Skeletal muscle tissue (tissue), 4 donors: Measurements from ENCODE around the gene KLHL3. TPM values are rescaled to one million over a fixed set of nuclear protein-coding genes. Genes with fewer than 3 reads are reported as not detected.

Experiments used
- H3K27ac ChIP-seq: one replicate; pipeline ENCODE4 v1.7.0; 2013; ENCODE audit warnings: mild to moderate bottlenecking, low read depth, low read length, inconsistent platforms
- H3K27me3 ChIP-seq, 3 donors: one replicate each; pipeline ENCODE4 v1.7.0; 2013; ENCODE audit warnings: low read length in 3 of 3; ENCODE audit not compliant: control insufficient read depth in 3 of 3, insufficient read depth in 3 of 3
- H3K36me3 ChIP-seq, 3 donors: one replicate each; pipeline ENCODE4 v1.7.0; 2013; ENCODE audit warnings: low read length in 3 of 3; ENCODE audit not compliant: control insufficient read depth in 3 of 3, insufficient read depth in 3 of 3
- H3K4me1 ChIP-seq, 3 donors: one replicate each; pipeline ENCODE4 v1.7.0; 2013; ENCODE audit warnings: low read length in 3 of 3, mild to moderate bottlenecking in 3 of 3; ENCODE audit not compliant: control insufficient read depth in 3 of 3, insufficient read depth in 3 of 3
- H3K4me3 ChIP-seq, 3 donors: one replicate each; pipeline ENCODE4 v1.7.0; 2013; ENCODE audit warnings: low read length in 3 of 3
- H3K9ac ChIP-seq, 3 donors: one replicate each; pipeline ENCODE4 v1.7.0; 2013; ENCODE audit warnings: low read length in 3 of 3, mild to moderate bottlenecking in 3 of 3, moderate library complexity in 2 of 3, low read depth in 1 of 3
- H3K9me3 ChIP-seq, 3 donors: one replicate each; pipeline ENCODE4 v1.7.0; 2013; ENCODE audit warnings: low read length in 3 of 3; ENCODE audit not compliant: control insufficient read depth in 3 of 3
- total RNA-seq: library from RNA; depleted of rRNA; stranded (reverse); fragments of >200 nt; gene quantifications from one replicate; pipeline ENCODE4 v1.2.3, GENCODE V29; 2014
- donor health status: Osteomylitis.

KLHL3 gene
- total RNA-seq, 1 donor from 2014 or later: 4.2 TPM

DNA sequence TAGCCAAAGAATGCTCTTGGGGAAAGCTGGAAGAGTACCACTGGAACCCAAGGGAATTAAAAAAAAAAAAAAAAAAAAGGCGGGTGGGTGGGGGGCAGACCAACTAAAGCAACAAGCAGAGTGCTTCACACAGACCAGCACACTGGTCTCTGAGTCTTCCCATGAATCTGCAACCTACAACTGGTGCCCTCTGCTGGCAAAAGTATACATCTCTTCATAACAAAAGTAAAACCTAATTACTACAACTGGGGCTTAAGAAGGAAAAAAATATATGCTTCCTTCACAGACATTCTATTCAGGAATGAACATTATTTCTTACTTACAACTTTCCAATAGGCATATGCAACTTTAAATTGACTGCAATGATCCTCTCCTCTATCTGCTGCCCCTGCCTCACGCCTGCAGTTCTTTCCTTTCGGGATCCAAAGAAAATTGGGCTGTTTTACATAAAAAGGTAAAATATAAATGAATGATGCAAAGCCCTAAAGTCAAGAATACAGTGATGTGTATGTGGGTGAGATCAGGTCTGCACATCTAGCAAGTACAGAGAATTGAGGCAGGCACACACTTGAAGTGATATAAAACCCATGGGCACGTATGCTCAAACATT is 7.2 kb upstream of the KLHL3 start:
- no peak overlapping the region for H3K9ac ChIP-seq
- no peaks in the 10 kb centered on the region for H3K9me3 ChIP-seq
- no peaks in the 10 kb centered on the region for H3K27me3 ChIP-seq
- no peaks in the 10 kb centered on the region for H3K36me3 ChIP-seq
- peaks cover 0 to 3% (median under 1%) of the 10 kb centered on the region in 3 donors for H3K4me1 ChIP-seq
- H3K27ac ChIP-seq: no peak overlapping the region
- no peak overlapping the region for H3K4me3 ChIP-seq

DNA sequence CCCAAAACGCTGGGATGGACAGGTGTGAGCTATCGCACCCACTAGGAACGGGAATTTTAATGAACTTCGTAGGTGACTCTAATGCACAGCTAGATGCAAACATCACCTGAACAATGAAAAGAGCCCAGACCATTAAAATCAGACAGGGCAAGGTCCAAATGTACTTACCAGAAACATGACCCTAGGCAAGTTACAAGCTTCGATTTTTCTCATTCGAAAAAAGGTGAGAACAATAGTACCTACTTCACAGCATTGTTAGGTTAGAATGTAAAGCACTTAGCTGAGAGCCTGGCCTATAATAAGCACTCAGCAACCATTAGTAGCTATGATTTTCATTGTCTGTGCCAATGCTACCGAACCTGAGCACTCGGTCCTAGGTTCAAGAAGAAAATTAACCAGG is 5.8 kb upstream of the KLHL3 start:
- H3K27me3 ChIP-seq: no peaks in the 10 kb centered on the region
- H3K4me3 ChIP-seq: no peak overlapping the region
- H3K9ac ChIP-seq: no peak overlapping the region
- H3K9me3 ChIP-seq: no peaks in the 10 kb centered on the region
- no peak overlapping the region for H3K27ac ChIP-seq
- H3K4me1 ChIP-seq: peaks cover 0 to 4% (median 0%) of the 10 kb centered on the region in 3 donors
- H3K36me3 ChIP-seq: no peaks in the 10 kb centered on the region

DNA sequence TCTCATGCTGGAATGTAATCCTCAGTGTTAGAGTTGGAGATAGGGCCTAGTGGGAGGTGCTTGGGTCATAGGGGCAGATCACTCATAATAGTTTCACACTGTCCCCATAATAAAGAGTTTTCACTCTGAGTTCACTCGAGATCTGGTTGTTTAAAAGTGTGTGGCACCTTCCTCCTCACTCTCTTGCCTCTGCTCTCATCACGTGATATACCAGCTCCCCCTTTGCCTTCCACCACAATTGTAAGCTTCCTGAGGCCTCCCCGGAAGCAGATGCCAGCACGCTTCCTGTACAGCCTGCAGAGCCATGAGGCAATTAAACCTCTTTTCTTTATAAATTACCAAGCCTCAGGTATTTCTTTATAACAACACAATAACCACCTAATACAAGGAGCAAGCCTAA is 3.8 kb upstream of the KLHL3 start:
- Histone ChIP-seq H3K27me3 (no peaks in the 10 kb centered on the region), H3K9ac (no peak overlapping the region), H3K4me3 (no peak overlapping the region), H3K27ac (no peak overlapping the region), H3K4me1 (peaks cover 7 to 18% (median 13%) of the 10 kb centered on the region in 3 donors), H3K9me3 (no peaks in the 10 kb centered on the region), H3K36me3 (no peaks in the 10 kb centered on the region)

DNA sequence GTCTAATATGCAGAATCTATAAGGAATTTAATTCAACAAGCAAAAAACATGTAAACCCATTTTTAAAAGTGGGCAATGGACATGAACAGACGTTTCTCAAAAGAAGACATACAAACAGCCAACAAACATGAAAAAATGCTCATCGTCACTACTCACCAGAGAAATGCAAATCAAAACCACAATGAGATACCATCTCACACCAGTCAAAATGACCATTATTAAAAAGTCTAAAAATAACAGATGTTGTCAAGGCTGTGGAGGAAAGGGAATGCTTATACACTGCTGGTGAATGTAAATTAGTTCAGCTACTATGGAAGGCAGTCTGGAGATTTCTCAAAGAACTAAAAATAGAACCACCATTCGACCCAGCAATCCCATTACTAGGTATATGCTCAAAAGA is 3.1 kb upstream of the KLHL3 start:
- no peaks in the 10 kb centered on the region for H3K36me3 ChIP-seq
- no peak overlapping the region for H3K4me3 ChIP-seq
- H3K9me3 ChIP-seq: no peaks in the 10 kb centered on the region
- no peak overlapping the region for H3K27ac ChIP-seq
- H3K9ac ChIP-seq: no peak overlapping the region
- H3K27me3 ChIP-seq: no peaks in the 10 kb centered on the region
- H3K4me1 ChIP-seq: peaks cover 7 to 23% (median 17%) of the 10 kb centered on the region in 3 donors

DNA sequence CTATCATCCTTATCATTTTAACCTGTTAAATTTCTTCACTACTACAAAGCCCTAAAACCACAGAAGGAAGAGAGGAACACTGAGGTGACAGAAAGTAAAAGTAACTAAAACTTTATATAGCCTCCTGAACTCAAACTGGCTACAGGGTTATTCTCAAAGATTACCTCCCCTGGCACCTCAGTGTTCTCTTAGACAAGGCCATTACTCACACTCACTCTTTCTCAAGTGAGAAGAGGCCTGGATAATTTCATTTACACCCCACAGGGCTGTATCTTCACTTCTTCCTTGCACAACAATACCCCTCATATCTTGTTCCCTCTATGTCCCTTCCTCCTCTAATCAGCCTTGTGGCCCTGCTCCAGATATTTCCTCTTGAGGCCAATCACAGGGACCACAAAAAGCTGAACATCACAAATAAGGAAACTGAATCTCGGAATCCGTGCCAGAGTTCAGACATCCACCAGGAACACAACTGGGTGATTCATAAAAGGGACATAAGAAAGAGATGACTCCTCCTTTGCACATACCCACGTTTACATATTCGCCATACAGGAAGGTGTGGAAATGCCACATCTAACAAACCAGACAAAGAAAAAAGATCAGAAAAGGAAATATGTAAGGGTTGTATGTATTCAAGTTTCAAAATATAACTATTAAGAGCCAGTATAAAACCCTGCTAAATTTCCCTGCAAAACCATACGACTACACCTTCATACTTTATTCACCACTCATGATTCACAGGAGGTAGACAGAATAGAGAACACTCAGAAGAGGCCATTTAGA is 1.7 kb upstream of the KLHL3 start:
- Histone ChIP-seq H3K27ac (no peak overlapping the region), H3K9me3 (no peaks in the 10 kb centered on the region), H3K36me3 (no peaks in the 10 kb centered on the region), H3K27me3 (no peaks in the 10 kb centered on the region), H3K4me1 (peaks cover 7 to 23% (median 17%) of the 10 kb centered on the region in 3 donors), H3K4me3 (no peak overlapping the region), H3K9ac (no peak overlapping the region)

DNA sequence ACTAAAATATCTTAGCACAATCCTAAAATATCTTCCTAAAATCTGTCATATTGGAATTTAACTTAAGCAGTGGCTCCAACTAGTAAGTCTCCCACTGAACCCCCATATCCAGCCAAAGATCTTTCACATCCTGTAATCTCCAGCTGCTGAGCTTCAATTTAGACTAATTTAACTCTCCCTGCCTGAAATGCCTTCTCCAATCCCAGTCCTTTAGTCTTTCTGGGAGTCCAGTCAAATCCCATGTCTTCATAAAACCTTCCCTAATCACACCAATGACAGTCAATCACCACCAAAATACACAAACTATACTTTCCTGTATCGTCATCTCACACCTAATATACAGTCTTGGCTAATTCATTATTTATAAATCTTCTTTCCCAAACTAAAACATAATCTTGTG is 607 bp upstream of the KLHL3 start:
- no peak overlapping the region for H3K4me3 ChIP-seq
- H3K27me3 ChIP-seq: no peaks in the 10 kb centered on the region
- no peak overlapping the region for H3K27ac ChIP-seq
- no peaks in the 10 kb centered on the region for H3K9me3 ChIP-seq
- peaks cover 7 to 23% (median 17%) of the 10 kb centered on the region in 3 donors for H3K4me1 ChIP-seq
- no peaks in the 10 kb centered on the region for H3K36me3 ChIP-seq
- no peak overlapping the region for H3K9ac ChIP-seq

DNA sequence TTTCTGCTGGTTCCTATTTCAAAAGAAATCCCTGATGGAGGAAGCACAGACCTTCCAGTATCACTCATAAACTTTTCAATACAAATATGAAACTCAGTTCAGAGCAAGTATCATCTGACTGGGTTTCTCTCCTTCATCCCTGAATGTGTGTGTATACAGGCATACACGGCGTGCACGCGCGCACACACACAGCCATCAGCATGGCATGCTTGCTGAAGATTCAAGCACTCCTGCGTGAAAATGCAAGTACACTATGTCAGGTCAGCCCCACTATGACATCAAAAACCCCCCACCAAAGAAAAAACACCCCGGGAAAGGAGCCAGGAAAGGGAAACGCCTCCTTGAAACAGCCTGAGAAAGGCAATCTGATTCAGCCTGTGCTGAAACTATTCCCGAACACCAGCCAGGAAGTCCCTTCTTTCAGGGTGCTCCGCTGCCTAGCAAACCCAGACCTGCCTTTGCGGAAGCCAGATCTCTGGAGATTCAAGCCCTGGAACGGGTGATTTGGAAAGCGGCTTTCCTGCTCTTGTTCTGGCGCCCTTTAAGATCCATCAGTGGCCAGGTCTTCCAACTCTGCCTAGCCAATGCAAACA is 831 bp downstream of the KLHL3 start:
- peak overlapping the region; percentile 41 to 74 (median 65) for H3K9ac ChIP-seq
- H3K9me3 ChIP-seq: no peaks in the 10 kb centered on the region
- peak overlapping the region; percentile 60 to 74 (median 71) for H3K4me3 ChIP-seq
- H3K27me3 ChIP-seq: no peaks in the 10 kb centered on the region
- peak overlapping the region; percentile 10 for H3K27ac ChIP-seq
- no peaks in the 10 kb centered on the region for H3K36me3 ChIP-seq
- peaks cover 7 to 23% (median 17%) of the 10 kb centered on the region in 3 donors for H3K4me1 ChIP-seq

DNA sequence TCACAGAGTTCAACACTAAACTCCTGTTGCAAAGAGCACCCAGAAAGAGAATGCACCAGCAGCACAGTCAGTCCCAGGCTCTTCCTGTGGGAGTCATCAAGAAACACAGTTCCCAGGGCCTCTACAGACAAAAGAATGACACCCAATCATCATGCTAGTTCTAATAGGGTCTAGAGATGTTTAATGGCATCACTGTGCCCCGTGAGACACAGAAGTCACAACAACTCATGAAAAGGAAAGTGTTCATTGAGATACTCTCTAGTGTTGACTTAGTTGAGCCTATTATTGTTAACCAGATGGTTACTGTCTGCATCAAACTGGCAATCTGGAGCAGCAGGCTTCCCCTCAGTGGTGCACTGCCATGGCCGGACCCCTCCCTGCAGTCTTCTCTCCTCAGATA is 1.6 kb downstream of the KLHL3 start:
- H3K27me3 ChIP-seq: no peaks in the 10 kb centered on the region
- H3K4me3 ChIP-seq: peak overlapping the region in 1 of 3 donors; percentile 71
- peak overlapping the region; percentile 10 for H3K27ac ChIP-seq
- no peak overlapping the region for H3K9ac ChIP-seq
- H3K9me3 ChIP-seq: no peaks in the 10 kb centered on the region
- H3K4me1 ChIP-seq: peaks cover 7 to 23% (median 17%) of the 10 kb centered on the region in 3 donors
- H3K36me3 ChIP-seq: no peaks in the 10 kb centered on the region

DNA sequence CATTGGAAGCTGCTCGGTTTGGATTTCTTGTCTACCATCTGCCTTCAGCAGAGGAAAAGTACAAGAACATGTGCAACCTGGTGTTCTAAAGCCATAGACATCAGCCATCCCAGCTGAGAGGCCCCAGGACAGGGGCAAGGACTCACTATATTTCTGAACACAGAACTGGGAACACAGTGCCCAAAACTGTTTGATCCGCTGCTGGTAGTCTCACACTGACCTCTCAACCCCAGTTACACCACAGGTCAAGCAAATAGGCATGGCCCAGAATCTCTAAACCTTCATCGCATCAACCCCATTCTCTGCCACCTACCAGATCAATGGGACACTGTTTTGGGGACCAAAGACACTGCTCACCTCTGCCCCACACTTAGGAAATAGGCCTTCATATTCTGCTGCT is 2.0 kb downstream of the KLHL3 start:
- Histone ChIP-seq H3K9ac (no peak overlapping the region), H3K27ac (no peak overlapping the region), H3K36me3 (no peaks in the 10 kb centered on the region), H3K4me1 (peaks cover 7 to 23% (median 17%) of the 10 kb centered on the region in 3 donors), H3K4me3 (no peak overlapping the region), H3K27me3 (no peaks in the 10 kb centered on the region), H3K9me3 (no peaks in the 10 kb centered on the region)

DNA sequence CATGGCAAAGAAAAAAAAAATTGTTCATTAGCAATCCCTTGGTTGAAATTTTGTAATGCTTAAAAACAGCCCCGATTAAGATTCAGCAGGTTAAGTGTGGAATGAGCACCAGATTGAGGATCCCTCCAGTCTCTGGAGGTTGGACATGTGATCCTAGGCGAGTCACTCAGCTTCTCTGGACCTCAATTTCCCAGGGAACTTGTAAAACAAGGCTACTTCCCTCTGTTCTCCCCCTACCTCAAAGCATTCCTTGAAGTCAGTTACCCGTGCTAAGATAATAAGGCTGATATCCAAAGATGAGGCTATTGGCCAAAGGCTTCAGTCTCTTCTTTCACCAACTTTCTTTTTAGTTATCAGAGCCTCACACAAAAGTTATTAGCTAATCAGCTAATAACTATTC is 2.9 kb downstream of the KLHL3 start:
- H3K9ac ChIP-seq: no peak overlapping the region
- no peak overlapping the region for H3K4me3 ChIP-seq
- no peaks in the 10 kb centered on the region for H3K9me3 ChIP-seq
- H3K27ac ChIP-seq: no peak overlapping the region
- no peaks in the 10 kb centered on the region for H3K36me3 ChIP-seq
- no peaks in the 10 kb centered on the region for H3K27me3 ChIP-seq
- H3K4me1 ChIP-seq: peaks cover 7 to 23% (median 17%) of the 10 kb centered on the region in 3 donors
